K562 (cell line): ENCODE measurements around the gene POLR3E. TPM values are rescaled to one million over a fixed set of nuclear protein-coding genes. Genes with fewer than 3 reads are reported as not detected.

Source experiments
- DIDO1 ChIP-seq: fragments of 450-650 bp; IDR thresholded peaks from 2 replicates; pipeline ENCODE4 v1.6.1; 2016; ENCODE audit warnings: low read depth, missing biosample characterization, missing genetic modification characterization
- HMBOX1 ChIP-seq: sonication (generic); IDR thresholded peaks from 2 replicates; pipeline ENCODE4 v1.6.1; 2016
- JUND ChIP-seq, 2 experiments: IDR thresholded peaks; 2 replicates in 1 of 2; 3 replicates in 1 of 2; pipeline ENCODE4 v1.6.1; 2011; ENCODE audit warnings: borderline replicate concordance in 2 of 2, low read depth in 2 of 2, low read length in 2 of 2, improper control_type of control experiment in 1 of 2, missing biosample characterization in 1 of 2, missing genetic modification characterization in 1 of 2, missing genetic modification reagents in 1 of 2
- KAT8 ChIP-seq: fragments of 450-650 bp; IDR thresholded peaks from 2 replicates; pipeline ENCODE4 v1.6.1; 2016; ENCODE audit warnings: low read depth, mild to moderate bottlenecking
- KLF16 ChIP-seq: IDR thresholded peaks from 2 replicates; pipeline ENCODE4 v1.6.1; 2016; ENCODE audit warnings: antibody characterized with exemption
- MEF2A ChIP-seq: IDR thresholded peaks from 2 replicates; pipeline ENCODE4 v1.6.1; 2011; ENCODE audit warnings: low read depth, mild to moderate bottlenecking, low read length, moderate library complexity; ENCODE audit not compliant: control insufficient read depth
- NFRKB ChIP-seq: fragments of 450-650 bp; IDR thresholded peaks from 2 replicates; pipeline ENCODE4 v1.6.1; 2016; ENCODE audit warnings: low read depth
- POLR2A ChIP-seq: fragments of 450-650 bp; conservative IDR thresholded peaks from 2 replicates; pipeline ENCODE4 v1.6.1; 2016
- PTTG1 ChIP-seq: fragments of 450-650 bp; IDR thresholded peaks from 2 replicates; pipeline ENCODE4 v1.6.1; 2016; ENCODE audit warnings: low read depth, mild to moderate bottlenecking, missing genetic modification characterization, missing compliant biosample characterization
- SIN3B ChIP-seq: fragments of 450-650 bp; IDR thresholded peaks from 2 replicates; pipeline ENCODE4 v1.6.1; 2017; ENCODE audit warnings: low read depth, mild to moderate bottlenecking, moderate library complexity
- SMARCC2 ChIP-seq: fragments of 450-650 bp; IDR thresholded peaks from 2 replicates; pipeline ENCODE4 v1.6.1; 2017; ENCODE audit warnings: antibody characterized with exemption, moderate library complexity, mild to moderate bottlenecking, low read depth
- SOX6 ChIP-seq: fragments of 450-650 bp; IDR thresholded peaks from 2 replicates; pipeline ENCODE4 v1.6.1; 2014; ENCODE audit warnings: mild to moderate bottlenecking
- TEAD4 ChIP-seq, 2 experiments: sonication (generic) in 1 of 2; formaldehyde crosslinking in 1 of 2; IDR thresholded peaks; 2 replicates each; pipeline versions ENCODE4 v1.6.1 to v1.8.0; 2012 to 2022; ENCODE audit warnings: borderline replicate concordance in 1 of 2, inconsistent platforms in 1 of 2, low read length in 1 of 2, mild to moderate bottlenecking in 1 of 2, missing genetic modification reagents in 1 of 2
- ZNF75A ChIP-seq: fragments of 450-650 bp; formaldehyde crosslinking; IDR thresholded peaks from 2 replicates; pipeline ENCODE4 v1.4.0; 2020; ENCODE audit warnings: mild to moderate bottlenecking
- polyA plus RNA-seq, 8 experiments: library from polyadenylated mRNA; depleted of rRNA in 4 of 8; stranded (reverse) in 5 of 8; unstranded in 3 of 8; fragments of >200 nt; fragmentation: Nextera tagmentation in 2 of 8; fragmentation: Illumina TruSeq in 1 of 8; extraction: Ambion mirVana in 2 of 8; extraction: Trizol in 1 of 8; gene quantifications; 2 replicates each; pipeline versions ENCODE4 v1.2.1 to v1.2.3, GENCODE V29; 2011 to 2014; ENCODE audit warnings: inconsistent platforms in 1 of 8, missing spikeins in 1 of 8
- total RNA-seq, 7 experiments: library from RNA; depleted of rRNA in 6 of 7; stranded (reverse); fragments of >200 nt in 6 of 7; fragmentation: Illumina TruSeq in 2 of 7; extraction: Trizol in 2 of 7; gene quantifications; 2 replicates each; pipeline versions ENCODE4 v1.2.1 to v1.2.3, GENCODE V29; 2011 to 2021; ENCODE audit warnings: low replicate concordance in 1 of 7
- TF ChIP-seq, protein P1 (sequence below), 2 experiments: IDR thresholded peaks in 1 of 2; conservative IDR thresholded peaks in 1 of 2; 2 replicates each; pipeline ENCODE4 v1.6.1; 2016; ENCODE audit warnings: low read depth in 2 of 2, mild to moderate bottlenecking in 1 of 2, missing compliant biosample characterization in 1 of 2, missing genetic modification characterization in 1 of 2, moderate library complexity in 1 of 2
- TF ChIP-seq, protein P2 (sequence below): fragments of 450-650 bp; IDR thresholded peaks from 2 replicates; pipeline ENCODE4 v1.6.1; 2016; ENCODE audit warnings: low read depth

POLR3E gene
- total and polyA plus RNA-seq, 9 of the 15 experiments (the other 6 are each of a cell fraction or from before 2014, with no cell fraction given): 17.7 to 151 (median 82.6) TPM

DNA sequence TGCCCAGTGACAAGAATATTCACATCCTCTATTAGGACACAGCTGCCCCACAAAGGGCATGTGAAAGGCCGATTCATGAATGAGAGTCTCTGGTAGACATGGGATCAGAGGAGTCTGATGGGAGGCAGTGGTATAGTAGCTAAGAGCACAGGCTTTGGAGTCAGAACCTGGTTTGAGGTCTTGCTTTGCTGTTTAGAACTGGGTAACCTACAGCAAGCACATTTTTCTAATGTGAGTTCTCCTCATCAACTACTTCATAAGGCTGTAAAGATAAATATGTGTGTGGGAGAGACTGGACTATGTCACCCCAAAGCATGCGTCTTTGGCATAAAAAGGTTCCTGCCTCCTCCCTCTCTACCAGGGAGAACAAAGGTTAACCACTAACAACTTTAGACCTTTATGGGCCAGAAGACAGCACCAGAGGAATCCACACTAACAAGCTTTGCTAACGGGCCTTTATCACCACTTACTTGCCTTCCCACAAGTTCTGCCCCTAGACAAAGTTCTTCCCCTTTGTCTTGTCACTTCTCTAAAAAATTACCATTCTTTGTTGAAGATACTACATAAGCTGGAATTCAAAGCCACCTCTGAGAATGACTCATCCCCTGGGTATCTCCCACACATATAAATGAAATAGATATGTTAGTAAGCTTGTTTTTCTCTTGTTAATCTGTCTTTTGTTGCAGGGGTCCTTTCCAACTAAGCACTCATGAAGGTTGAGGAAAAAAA is 56.1 kb downstream of the POLR3E start (continued):
- TF ChIP-seq MEF2A (no peak), ZNF75A (CRISPR knock-in tag) (no peak), SIN3B (no peak), KAT8 (no peak), KLF16 (peak; percentile 41), TEAD4 (IDR thresholded peaks at IDR 0.05; ENCODE audit: low read length) (peak; percentile 66), TEAD4 (CRISPR knock-in tag; IDR thresholded peaks at IDR 0.05; ENCODE audit: borderline replicate concordance) (no peak), NFRKB (no peak), JUND (IDR thresholded peaks at IDR 0.05; ENCODE audit: borderline replicate concordance, low read depth, low read length) (peak; percentile 96), JUND (tag; IDR thresholded peaks at IDR 0.05; ENCODE audit: borderline replicate concordance, low read depth, low read length) (peak; percentile 96), PTTG1 (tag) (no peak), SOX6 (peak; percentile 87), HMBOX1 (peak; percentile 98), DIDO1 (tag) (no peak), POLR2A (no peak), SMARCC2 (peak; percentile 66)
- TF ChIP-seq, protein P1, sequence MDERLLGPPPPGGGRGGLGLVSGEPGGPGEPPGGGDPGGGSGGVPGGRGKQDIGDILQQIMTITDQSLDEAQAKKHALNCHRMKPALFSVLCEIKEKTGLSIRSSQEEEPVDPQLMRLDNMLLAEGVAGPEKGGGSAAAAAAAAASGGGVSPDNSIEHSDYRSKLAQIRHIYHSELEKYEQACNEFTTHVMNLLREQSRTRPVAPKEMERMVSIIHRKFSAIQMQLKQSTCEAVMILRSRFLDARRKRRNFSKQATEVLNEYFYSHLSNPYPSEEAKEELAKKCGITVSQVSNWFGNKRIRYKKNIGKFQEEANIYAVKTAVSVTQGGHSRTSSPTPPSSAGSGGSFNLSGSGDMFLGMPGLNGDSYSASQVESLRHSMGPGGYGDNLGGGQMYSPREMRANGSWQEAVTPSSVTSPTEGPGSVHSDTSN (CRISPR knock-in tag; IDR thresholded peaks at IDR 0.05; ENCODE audit: low read depth): no peak
- TF ChIP-seq, protein P1 (tag; conservative IDR thresholded peaks at IDR 0.05; ENCODE audit: low read depth): peak; percentile 31; the same call in 1 of the 2 replicates
- TF ChIP-seq, protein P2, sequence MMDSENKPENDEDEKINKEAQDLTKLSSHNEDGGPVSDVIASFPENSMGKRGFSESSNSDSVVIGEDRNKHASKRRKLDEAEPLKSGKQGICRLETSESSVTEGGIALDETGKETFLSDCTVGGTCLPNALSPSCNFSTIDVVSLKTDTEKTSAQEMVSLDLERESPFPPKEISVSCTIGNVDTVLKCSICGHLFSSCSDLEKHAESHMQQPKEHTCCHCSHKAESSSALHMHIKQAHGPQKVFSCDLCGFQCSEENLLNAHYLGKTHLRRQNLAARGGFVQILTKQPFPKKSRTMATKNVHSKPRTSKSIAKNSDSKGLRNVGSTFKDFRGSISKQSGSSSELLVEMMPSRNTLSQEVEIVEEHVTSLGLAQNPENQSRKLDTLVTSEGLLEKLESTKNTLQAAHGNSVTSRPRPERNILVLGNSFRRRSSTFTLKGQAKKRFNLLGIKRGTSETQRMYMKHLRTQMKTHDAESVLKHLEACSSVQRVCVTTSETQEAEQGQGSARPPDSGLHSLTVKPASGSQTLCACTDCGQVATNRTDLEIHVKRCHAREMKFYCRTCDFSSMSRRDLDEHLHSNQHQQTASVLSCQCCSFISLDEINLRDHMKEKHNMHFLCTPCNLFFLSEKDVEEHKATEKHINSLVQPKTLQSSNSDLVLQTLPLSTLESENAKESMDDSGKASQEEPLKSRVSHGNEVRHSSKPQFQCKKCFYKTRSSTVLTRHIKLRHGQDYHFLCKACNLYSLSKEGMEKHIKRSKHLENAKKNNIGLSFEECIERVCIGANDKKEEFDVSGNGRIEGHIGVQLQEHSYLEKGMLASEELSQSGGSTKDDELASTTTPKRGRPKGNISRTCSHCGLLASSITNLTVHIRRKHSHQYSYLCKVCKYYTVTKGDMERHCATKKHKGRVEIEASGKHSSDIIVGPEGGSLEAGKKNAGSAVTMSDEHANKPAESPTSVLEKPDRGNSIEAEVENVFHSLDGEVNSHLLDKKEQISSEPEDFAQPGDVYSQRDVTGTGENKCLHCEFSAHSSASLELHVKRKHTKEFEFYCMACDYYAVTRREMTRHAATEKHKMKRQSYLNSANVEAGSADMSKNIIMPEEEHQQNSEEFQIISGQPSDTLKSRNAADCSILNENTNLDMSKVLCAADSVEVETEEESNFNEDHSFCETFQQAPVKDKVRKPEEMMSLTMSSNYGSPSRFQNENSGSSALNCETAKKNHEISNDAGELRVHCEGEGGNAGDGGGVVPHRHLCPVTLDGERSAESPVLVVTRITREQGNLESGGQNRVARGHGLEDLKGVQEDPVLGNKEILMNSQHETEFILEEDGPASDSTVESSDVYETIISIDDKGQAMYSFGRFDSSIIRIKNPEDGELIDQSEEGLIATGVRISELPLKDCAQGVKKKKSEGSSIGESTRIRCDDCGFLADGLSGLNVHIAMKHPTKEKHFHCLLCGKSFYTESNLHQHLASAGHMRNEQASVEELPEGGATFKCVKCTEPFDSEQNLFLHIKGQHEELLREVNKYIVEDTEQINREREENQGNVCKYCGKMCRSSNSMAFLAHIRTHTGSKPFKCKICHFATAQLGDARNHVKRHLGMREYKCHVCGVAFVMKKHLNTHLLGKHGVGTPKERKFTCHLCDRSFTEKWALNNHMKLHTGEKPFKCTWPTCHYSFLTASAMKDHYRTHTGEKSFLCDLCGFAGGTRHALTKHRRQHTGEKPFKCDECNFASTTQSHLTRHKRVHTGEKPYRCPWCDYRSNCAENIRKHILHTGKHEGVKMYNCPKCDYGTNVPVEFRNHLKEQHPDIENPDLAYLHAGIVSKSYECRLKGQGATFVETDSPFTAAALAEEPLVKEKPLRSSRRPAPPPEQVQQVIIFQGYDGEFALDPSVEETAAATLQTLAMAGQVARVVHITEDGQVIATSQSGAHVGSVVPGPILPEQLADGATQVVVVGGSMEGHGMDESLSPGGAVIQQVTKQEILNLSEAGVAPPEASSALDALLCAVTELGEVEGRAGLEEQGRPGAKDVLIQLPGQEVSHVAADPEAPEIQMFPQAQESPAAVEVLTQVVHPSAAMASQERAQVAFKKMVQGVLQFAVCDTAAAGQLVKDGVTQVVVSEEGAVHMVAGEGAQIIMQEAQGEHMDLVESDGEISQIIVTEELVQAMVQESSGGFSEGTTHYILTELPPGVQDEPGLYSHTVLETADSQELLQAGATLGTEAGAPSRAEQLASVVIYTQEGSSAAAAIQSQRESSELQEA: no peak
